HEK293 (cell line): ENCODE measurements around the gene INPP5D.

Experiments used
- CTCF ChIA-PET: fragments of 350-600 bp; formaldehyde crosslinking; extraction: SDS; loops from one replicate; lab custom pipeline; 2021; ENCODE audit warnings: antibody characterized with exemption; lab: Yijun Ruan, JAX
- POLR2A ChIA-PET: fragments of 300-600 bp; formaldehyde crosslinking; extraction: SDS; loops from one replicate; lab custom pipeline; 2020; ENCODE audit warnings: antibody characterized with exemption, inconsistent platforms; lab: Yijun Ruan, JAX
- H3K27ac ChIP-seq: fragments of 200-500 bp; sonication (Bioruptor generic); 2 replicates; pipeline ENCODE4 v1.5.1; 2014; ENCODE audit warnings: low read depth, low read length, control low read depth, inconsistent platforms; ENCODE audit errors: extremely low read depth
- H3K36me3 ChIP-seq, 2 experiments: fragments of 200-500 bp in 1 of 2; sonication (Bioruptor generic) in 1 of 2; 1 replicate in 1 of 2; 2 replicates in 1 of 2; pipeline ENCODE4 v1.5.1; 2014 to 2017; ENCODE audit warnings: inconsistent platforms in 2 of 2, low read length in 2 of 2; ENCODE audit not compliant: control insufficient read depth in 2 of 2, insufficient read depth in 1 of 2
- H3K4me1 ChIP-seq: fragments of 200-500 bp; sonication (Bioruptor generic); 2 replicates; pipeline ENCODE4 v1.5.1; 2014; ENCODE audit warnings: mild to moderate bottlenecking, low read length, inconsistent platforms; ENCODE audit not compliant: control insufficient read depth, insufficient read depth
- H3K4me3 ChIP-seq: 2 replicates; pipeline ENCODE4 v1.5.1; 2011; ENCODE audit warnings: low read depth, mild to moderate bottlenecking, control low read depth, low read length, moderate library complexity
- H3K9me3 ChIP-seq: fragments of 200-500 bp; sonication (Bioruptor generic); 2 replicates; pipeline ENCODE4 v1.5.1; 2014; ENCODE audit warnings: low read depth, low read length, inconsistent platforms; ENCODE audit not compliant: control insufficient read depth, insufficient read depth
- GFI1B ChIP-seq: fragments of 450-650 bp; formaldehyde crosslinking; IDR thresholded peaks from 2 replicates; pipeline ENCODE4 v1.5.1; 2016; ENCODE audit warnings: missing biosample characterization, missing genetic modification characterization
- KLF9 ChIP-seq: fragments of 450-650 bp; formaldehyde crosslinking; IDR thresholded peaks from 2 replicates; pipeline ENCODE4 v1.5.1; 2016; ENCODE audit warnings: missing biosample characterization, missing genetic modification characterization, low read depth
- MZF1 ChIP-seq: fragments of 450-650 bp; formaldehyde crosslinking; IDR thresholded peaks from 2 replicates; pipeline ENCODE4 v1.5.1; 2017; ENCODE audit warnings: missing biosample characterization, missing genetic modification characterization, borderline replicate concordance
- SP2 ChIP-seq: fragments of 450-650 bp; formaldehyde crosslinking; IDR thresholded peaks from 2 replicates; pipeline ENCODE4 v1.5.1; 2016; ENCODE audit warnings: missing biosample characterization, missing genetic modification characterization
- TSHZ1 ChIP-seq: fragments of 450-650 bp; formaldehyde crosslinking; IDR thresholded peaks from 2 replicates; pipeline ENCODE4 v1.5.1; 2016; ENCODE audit warnings: missing biosample characterization, missing genetic modification characterization, borderline replicate concordance
- ZBTB44 ChIP-seq: fragments of 450-650 bp; IDR thresholded peaks from 2 replicates; pipeline ENCODE4 v1.5.1; 2018; ENCODE audit warnings: missing biosample characterization, mild to moderate bottlenecking, missing genetic modification characterization
- ZEB2 ChIP-seq: fragments of 450-650 bp; formaldehyde crosslinking; IDR thresholded peaks from 2 replicates; pipeline ENCODE4 v1.5.1; 2016; ENCODE audit warnings: missing biosample characterization, missing genetic modification characterization
- ZNF112 ChIP-seq: fragments of 450-650 bp; formaldehyde crosslinking; IDR thresholded peaks from 2 replicates; pipeline ENCODE4 v1.5.0; 2017; ENCODE audit warnings: missing biosample characterization, missing genetic modification characterization
- ZNF132 ChIP-seq: fragments of 450-650 bp; formaldehyde crosslinking; IDR thresholded peaks from 2 replicates; pipeline ENCODE4 v1.5.1; 2017; ENCODE audit warnings: missing biosample characterization, missing genetic modification characterization, borderline replicate concordance
- ZNF146 ChIP-seq: fragments of 450-650 bp; formaldehyde crosslinking; IDR thresholded peaks from 2 replicates; pipeline ENCODE4 v1.5.1; 2016; ENCODE audit warnings: missing biosample characterization, missing genetic modification characterization
- ZNF148 ChIP-seq: fragments of 450-650 bp; formaldehyde crosslinking; IDR thresholded peaks from 2 replicates; pipeline ENCODE4 v1.5.0; 2017; ENCODE audit warnings: missing biosample characterization, missing genetic modification characterization, borderline replicate concordance
- ZNF157 ChIP-seq: fragments of 450-650 bp; formaldehyde crosslinking; IDR thresholded peaks from 2 replicates; pipeline ENCODE4 v1.5.1; 2016; ENCODE audit warnings: missing biosample characterization, missing genetic modification characterization
- ZNF341 ChIP-seq: fragments of 450-650 bp; formaldehyde crosslinking; IDR thresholded peaks from 2 replicates; pipeline ENCODE4; 2016; ENCODE audit warnings: low read depth, missing biosample characterization, missing genetic modification characterization
- ZNF488 ChIP-seq: fragments of 450-650 bp; formaldehyde crosslinking; IDR thresholded peaks from 2 replicates; pipeline ENCODE4 v1.5.1; 2016; ENCODE audit warnings: missing biosample characterization, missing genetic modification characterization
- ZNF530 ChIP-seq: fragments of 450-650 bp; formaldehyde crosslinking; IDR thresholded peaks from 2 replicates; pipeline ENCODE4 v1.5.1; 2016; ENCODE audit warnings: low read depth, missing biosample characterization, missing genetic modification characterization
- ZNF571 ChIP-seq: fragments of 450-650 bp; formaldehyde crosslinking; IDR thresholded peaks from 2 replicates; pipeline ENCODE4 v1.5.0; 2017; ENCODE audit warnings: missing biosample characterization, missing genetic modification characterization
- ZNF623 ChIP-seq: fragments of 450-650 bp; formaldehyde crosslinking; IDR thresholded peaks from 2 replicates; pipeline ENCODE4 v1.5.1; 2016; ENCODE audit warnings: missing biosample characterization, missing genetic modification characterization
- ZNF639 ChIP-seq: fragments of 450-650 bp; formaldehyde crosslinking; IDR thresholded peaks from 2 replicates; pipeline ENCODE4 v1.5.1; 2016; ENCODE audit warnings: missing biosample characterization, missing genetic modification characterization
- ZNF792 ChIP-seq: fragments of 450-650 bp; formaldehyde crosslinking; IDR thresholded peaks from 2 replicates; pipeline ENCODE4 v1.5.1; 2016; ENCODE audit warnings: missing biosample characterization, missing genetic modification characterization
- ZSCAN23 ChIP-seq: fragments of 450-650 bp; formaldehyde crosslinking; IDR thresholded peaks from 2 replicates; pipeline ENCODE4 v1.5.1; 2016; ENCODE audit warnings: missing biosample characterization, missing genetic modification characterization

Gene INPP5D

GRCh38 chr2:233075141-233075965 is 15.2 kb downstream of the INPP5D start:
- H3K4me3 ChIP-seq, result no peak overlapping the region
- ChIA-PET POLR2A (no interaction called here), CTCF (interaction anchor here (1.0 to 2.1 kb wide), 3 partner anchors 21 to 22 kb away, joined by 3 to 19 read pairs (median 6); no protein-coding TSS in a partner anchor)
- H3K36me3 ChIP-seq, result no peaks in the 10 kb centered on the region
- no peak overlapping the region for H3K27ac ChIP-seq
- H3K9me3 ChIP-seq, result no peaks in the 10 kb centered on the region
- TF ChIP-seq ZNF157 (tag by site-specific recombination) (no peak), ZNF623 (tag by site-specific recombination) (no peak), ZNF530 (tag by site-specific recombination) (no peak), ZNF792 (no peak), ZNF571 (no peak), KLF9 (no peak), GFI1B (tag by site-specific recombination) (no peak), ZNF488 (tag by site-specific recombination) (no peak), ZNF112 (tag by site-specific recombination) (no peak), ZNF146 (tag by site-specific recombination) (no peak), ZEB2 (tag by site-specific recombination) (no peak), ZNF148 (tag by site-specific recombination) (no peak), ZNF639 (tag by site-specific recombination) (no peak), ZSCAN23 (no peak)
- TF ChIP-seq, all 188 proteins: peak for 0
- H3K4me1 ChIP-seq, result no peaks in the 10 kb centered on the region

GRCh38 chr2:233075966-233076339 is 15.8 kb downstream of the INPP5D start:
- ChIA-PET POLR2A (no interaction called here), CTCF (interaction anchor here (1.0 to 1.2 kb wide), 2 partner anchors 21 to 22 kb away, joined by 3 to 6 read pairs; no protein-coding TSS in a partner anchor)
- Histone ChIP-seq H3K36me3 (no peaks in the 10 kb centered on the region), H3K4me3 (no peak overlapping the region), H3K9me3 (no peaks in the 10 kb centered on the region), H3K27ac (no peak overlapping the region), H3K4me1 (no peaks in the 10 kb centered on the region)
- TF ChIP-seq MZF1 (tag by site-specific recombination), result no peak
- TF ChIP-seq ZNF341 (tag by site-specific recombination), result peak; percentile 34; the same call in 1 of the 2 replicates

- no peak overlapping the region for H3K27ac ChIP-seq
- TF ChIP-seq SP2 (tag by site-specific recombination) (no peak), ZNF132 (no peak), ZBTB44 (tag by site-specific recombination) (no peak), TSHZ1 (tag by site-specific recombination) (no peak)
- ChIA-PET CTCF (interaction anchor here (1.0 kb wide), 1 partner anchor 20 kb away, joined by 3 read pairs; no protein-coding TSS in a partner anchor), POLR2A (no interaction called here)
- no peak overlapping the region for H3K4me3 ChIP-seq
- H3K36me3 ChIP-seq, result no peaks in the 10 kb centered on the region
- H3K4me1 ChIP-seq, result no peaks in the 10 kb centered on the region
- H3K9me3 ChIP-seq, result no peaks in the 10 kb centered on the region
These were observed 16.6 kb downstream of the INPP5D start for GRCh38 chr2:233076749-233077148.
